SK-N-SH treated with all-trans-retinoic acid at 6 μM for 48 hours (cell line): ENCODE results near the gene ATXN7.

ENCODE experiments used
- PPARA ChIP-seq: fragments of 250-450 bp; sonication (Bioruptor Pico); IDR thresholded peaks from 2 replicates; pipeline ENCODE4 v1.5.0; 2020; ENCODE audit warnings: mild to moderate bottlenecking, borderline replicate concordance
- ZC3H10 ChIP-seq: fragments of 250-450 bp; sonication (Bioruptor Pico); IDR thresholded peaks from 2 replicates; pipeline ENCODE4 v1.5.1; 2021; ENCODE audit warnings: mild to moderate bottlenecking, moderate library complexity
- TF ChIP-seq, protein P1 (sequence below): fragments of 250-450 bp; sonication (Bioruptor Pico); IDR thresholded peaks from 2 replicates; pipeline ENCODE4 v1.8.0; 2020; ENCODE audit warnings: mild to moderate bottlenecking, moderate library complexity, borderline replicate concordance
- TF ChIP-seq, protein P2 (sequence below): fragments of 250-450 bp; sonication (Bioruptor Pico); IDR thresholded peaks from 2 replicates; pipeline ENCODE4 v1.8.0; 2021; ENCODE audit warnings: low read depth, mild to moderate bottlenecking, moderate library complexity, borderline replicate concordance

DNA sequence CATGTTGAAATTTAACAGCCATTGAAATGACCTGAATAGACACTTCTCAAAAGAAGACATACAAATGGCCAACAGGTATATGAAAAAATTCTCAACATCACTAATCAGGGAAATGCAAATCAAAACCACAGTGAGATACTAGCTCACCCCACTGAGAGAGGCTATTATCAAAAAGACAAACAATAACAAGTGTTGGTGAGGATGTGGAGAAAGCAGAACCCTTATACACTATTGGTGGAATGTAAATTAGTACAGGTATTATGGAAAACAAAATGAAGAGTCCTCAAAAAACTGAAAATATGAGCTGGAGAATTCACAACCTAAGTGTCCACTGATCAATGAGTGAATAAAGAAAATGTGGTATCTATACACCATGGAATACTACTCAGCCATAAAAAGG is 21.5 kb upstream of the ATXN7 start:
- TF ChIP-seq ZC3H10 (CRISPR knock-in tag) (no peak), PPARA (CRISPR knock-in tag) (no peak)
- TF ChIP-seq, protein P1, sequence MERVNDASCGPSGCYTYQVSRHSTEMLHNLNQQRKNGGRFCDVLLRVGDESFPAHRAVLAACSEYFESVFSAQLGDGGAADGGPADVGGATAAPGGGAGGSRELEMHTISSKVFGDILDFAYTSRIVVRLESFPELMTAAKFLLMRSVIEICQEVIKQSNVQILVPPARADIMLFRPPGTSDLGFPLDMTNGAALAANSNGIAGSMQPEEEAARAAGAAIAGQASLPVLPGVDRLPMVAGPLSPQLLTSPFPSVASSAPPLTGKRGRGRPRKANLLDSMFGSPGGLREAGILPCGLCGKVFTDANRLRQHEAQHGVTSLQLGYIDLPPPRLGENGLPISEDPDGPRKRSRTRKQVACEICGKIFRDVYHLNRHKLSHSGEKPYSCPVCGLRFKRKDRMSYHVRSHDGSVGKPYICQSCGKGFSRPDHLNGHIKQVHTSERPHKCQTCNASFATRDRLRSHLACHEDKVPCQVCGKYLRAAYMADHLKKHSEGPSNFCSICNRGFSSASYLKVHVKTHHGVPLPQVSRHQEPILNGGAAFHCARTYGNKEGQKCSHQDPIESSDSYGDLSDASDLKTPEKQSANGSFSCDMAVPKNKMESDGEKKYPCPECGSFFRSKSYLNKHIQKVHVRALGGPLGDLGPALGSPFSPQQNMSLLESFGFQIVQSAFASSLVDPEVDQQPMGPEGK (CRISPR knock-in tag), result no peak
- TF ChIP-seq, protein P2, sequence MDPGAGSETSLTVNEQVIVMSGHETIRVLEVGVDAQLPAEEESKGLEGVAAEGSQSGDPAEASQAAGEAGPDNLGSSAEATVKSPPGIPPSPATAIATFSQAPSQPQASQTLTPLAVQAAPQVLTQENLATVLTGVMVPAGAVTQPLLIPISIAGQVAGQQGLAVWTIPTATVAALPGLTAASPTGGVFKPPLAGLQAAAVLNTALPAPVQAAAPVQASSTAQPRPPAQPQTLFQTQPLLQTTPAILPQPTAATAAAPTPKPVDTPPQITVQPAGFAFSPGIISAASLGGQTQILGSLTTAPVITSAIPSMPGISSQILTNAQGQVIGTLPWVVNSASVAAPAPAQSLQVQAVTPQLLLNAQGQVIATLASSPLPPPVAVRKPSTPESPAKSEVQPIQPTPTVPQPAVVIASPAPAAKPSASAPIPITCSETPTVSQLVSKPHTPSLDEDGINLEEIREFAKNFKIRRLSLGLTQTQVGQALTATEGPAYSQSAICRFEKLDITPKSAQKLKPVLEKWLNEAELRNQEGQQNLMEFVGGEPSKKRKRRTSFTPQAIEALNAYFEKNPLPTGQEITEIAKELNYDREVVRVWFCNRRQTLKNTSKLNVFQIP (CRISPR knock-in tag), result no peak
